GM12878 (cell line): ENCODE results near the gene CACNA2D3.

ENCODE experiments used
- FOXM1 ChIP-seq: IDR thresholded peaks from 2 replicates; pipeline ENCODE4 v1.6.1; 2012; ENCODE audit warnings: low read depth, mild to moderate bottlenecking, inconsistent platforms, low read length, moderate library complexity
- RAD51 ChIP-seq: fragments of 450-650 bp; IDR thresholded peaks from 2 replicates; pipeline ENCODE4 v1.6.1; 2016; ENCODE audit warnings: moderate library complexity, mild to moderate bottlenecking, inconsistent platforms
- TCF12 ChIP-seq: IDR thresholded peaks from 2 replicates; pipeline ENCODE4 v1.6.1; 2011; ENCODE audit warnings: low read depth, mild to moderate bottlenecking, low read length
- TF ChIP-seq, protein P1 (sequence below): IDR thresholded peaks from 2 replicates; pipeline ENCODE4 v1.6.1; 2012; ENCODE audit warnings: mild to moderate bottlenecking, low read depth, low read length
- TF ChIP-seq, protein P2 (sequence below): IDR thresholded peaks from 2 replicates; pipeline ENCODE4 v1.6.1; 2012; ENCODE audit warnings: low read depth, low read length, improper control_type of control experiment

DNA sequence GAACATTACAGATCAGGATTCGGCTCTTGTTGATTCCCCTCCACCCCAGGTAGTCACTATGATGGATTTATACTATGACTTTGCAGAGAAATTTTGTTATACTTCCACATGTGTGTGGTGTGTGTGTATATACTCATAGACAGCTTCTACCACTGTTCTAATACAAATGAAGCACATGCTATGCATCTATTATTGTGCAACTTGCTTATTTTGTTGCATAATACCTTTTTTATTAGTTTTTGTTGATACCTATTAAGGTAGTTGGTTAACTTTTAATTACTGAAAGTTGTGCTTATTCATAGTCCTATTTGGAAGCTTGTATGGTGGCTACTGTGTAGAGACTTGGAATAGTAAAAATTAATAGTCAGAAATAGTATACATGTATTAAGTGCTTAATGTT is 140.6 kb downstream of the CACNA2D3 start:
- no peak for TF ChIP-seq RAD51
- no peak for TF ChIP-seq FOXM1
- TF ChIP-seq TCF12 = no peak
- TF ChIP-seq, protein P1, sequence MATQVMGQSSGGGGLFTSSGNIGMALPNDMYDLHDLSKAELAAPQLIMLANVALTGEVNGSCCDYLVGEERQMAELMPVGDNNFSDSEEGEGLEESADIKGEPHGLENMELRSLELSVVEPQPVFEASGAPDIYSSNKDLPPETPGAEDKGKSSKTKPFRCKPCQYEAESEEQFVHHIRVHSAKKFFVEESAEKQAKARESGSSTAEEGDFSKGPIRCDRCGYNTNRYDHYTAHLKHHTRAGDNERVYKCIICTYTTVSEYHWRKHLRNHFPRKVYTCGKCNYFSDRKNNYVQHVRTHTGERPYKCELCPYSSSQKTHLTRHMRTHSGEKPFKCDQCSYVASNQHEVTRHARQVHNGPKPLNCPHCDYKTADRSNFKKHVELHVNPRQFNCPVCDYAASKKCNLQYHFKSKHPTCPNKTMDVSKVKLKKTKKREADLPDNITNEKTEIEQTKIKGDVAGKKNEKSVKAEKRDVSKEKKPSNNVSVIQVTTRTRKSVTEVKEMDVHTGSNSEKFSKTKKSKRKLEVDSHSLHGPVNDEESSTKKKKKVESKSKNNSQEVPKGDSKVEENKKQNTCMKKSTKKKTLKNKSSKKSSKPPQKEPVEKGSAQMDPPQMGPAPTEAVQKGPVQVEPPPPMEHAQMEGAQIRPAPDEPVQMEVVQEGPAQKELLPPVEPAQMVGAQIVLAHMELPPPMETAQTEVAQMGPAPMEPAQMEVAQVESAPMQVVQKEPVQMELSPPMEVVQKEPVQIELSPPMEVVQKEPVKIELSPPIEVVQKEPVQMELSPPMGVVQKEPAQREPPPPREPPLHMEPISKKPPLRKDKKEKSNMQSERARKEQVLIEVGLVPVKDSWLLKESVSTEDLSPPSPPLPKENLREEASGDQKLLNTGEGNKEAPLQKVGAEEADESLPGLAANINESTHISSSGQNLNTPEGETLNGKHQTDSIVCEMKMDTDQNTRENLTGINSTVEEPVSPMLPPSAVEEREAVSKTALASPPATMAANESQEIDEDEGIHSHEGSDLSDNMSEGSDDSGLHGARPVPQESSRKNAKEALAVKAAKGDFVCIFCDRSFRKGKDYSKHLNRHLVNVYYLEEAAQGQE = no peak
- TF ChIP-seq, protein P2, sequence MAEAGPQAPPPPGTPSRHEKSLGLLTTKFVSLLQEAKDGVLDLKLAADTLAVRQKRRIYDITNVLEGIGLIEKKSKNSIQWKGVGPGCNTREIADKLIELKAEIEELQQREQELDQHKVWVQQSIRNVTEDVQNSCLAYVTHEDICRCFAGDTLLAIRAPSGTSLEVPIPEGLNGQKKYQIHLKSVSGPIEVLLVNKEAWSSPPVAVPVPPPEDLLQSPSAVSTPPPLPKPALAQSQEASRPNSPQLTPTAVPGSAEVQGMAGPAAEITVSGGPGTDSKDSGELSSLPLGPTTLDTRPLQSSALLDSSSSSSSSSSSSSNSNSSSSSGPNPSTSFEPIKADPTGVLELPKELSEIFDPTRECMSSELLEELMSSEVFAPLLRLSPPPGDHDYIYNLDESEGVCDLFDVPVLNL = no peak
